ENCODE results near the gene RHOA. TPM values are rescaled to one million over a fixed set of nuclear protein-coding genes. Genes with fewer than 3 reads are reported as not detected.
"Not testable (repeated sequence)": the region's sequence is repeated elsewhere in the genome, so short reads cannot be mapped to it uniquely, and the experiment has no call there.

RHOA gene
- total RNA-seq, 6 experiments from 2014 or later = 142 to 251 (median 171) TPM

DNA sequence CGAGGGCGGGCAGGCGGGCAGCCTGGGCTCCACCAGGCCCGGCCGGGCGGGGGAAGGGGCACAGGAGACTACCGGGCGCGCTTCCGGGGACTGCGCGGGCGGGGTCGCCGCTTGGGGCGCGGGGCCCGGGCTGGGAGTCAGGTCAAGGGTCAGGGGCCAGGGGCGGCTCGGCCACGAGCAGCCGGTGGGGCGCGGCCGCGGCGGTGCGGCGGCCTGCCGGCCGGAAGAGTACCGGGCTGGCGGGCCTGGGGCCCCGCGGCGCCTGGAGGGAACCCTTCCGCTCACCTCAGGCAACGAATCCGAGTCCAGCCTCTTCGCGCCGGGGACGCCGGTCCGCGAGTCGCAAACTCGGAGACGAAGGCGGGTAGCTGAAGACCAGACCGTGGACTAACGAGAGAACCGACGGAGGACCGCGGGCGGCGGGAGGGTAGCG is 225 bp downstream of the RHOA start:
- 0% methylated on average over 13 of the region's 59 CpGs for WGBS (ENCODE audit: insufficient coverage, low coverage, low lambda C conversion rate, missing lambda C conversion rate)
- peaks cover 0 to 42% (median 7%) of the 10 kb centered on the region in 4 donors for H3K4me1 ChIP-seq

DNA sequence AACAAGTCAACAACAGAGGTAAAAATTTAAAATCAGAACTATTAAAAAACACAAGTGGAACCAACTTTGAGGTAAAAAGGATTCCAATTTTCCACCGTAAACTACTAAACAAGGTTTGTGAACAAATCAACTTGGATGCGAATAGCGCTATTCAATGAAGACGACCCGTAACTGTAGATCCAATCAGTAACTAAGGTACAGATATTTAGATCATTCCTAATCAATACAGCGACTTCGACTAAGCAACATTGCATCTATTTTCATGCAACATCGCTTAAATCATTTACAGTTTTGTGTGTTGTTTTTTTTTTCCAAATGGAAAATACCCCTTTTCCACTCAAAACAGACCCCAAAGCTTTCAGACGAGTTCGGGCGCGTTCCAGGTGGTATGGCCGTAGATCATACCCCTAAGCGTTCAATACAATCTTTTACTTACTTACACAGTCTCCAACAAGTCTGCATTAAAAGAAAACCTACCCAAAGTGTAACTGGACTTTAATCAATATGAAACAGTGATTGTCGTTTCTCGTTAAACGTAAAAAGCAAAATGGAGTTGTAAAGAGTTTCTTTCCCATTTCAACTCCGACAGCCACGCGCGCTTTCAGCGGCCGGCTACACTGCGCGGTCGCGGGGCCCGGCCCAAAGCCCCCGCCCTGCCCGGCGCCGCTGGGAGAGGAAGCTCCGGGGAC is 786 bp downstream of the RHOA start:
- peaks cover 0 to 46% (median 7%) of the 10 kb centered on the region in 4 donors for H3K4me1 ChIP-seq
- WGBS (ENCODE audit: insufficient coverage, low coverage, low lambda C conversion rate, missing lambda C conversion rate) = under 1% methylated on average over 32 of the region's 33 CpGs
- ATAC-seq (no peak), DNase-seq (no peak)
- intact Hi-C loops (cut with DNase I) = no loop called here
- peak overlapping the region; percentile 83 to 96 (median 95) for H3K27ac ChIP-seq
- H3K27me3 ChIP-seq = no peaks in the 10 kb centered on the region
- peak overlapping the region; percentile 77 to 90 (median 86) for H3K4me3 ChIP-seq
- H3K36me3 ChIP-seq = peaks cover 0 to 10% (median 0%) of the 10 kb centered on the region in 4 donors
- H3K9me3 ChIP-seq = no peaks in the 10 kb centered on the region
- TF ChIP-seq POLR2A (IDR thresholded peaks at IDR 0.05) = no peak
- TF ChIP-seq, protein P1, sequence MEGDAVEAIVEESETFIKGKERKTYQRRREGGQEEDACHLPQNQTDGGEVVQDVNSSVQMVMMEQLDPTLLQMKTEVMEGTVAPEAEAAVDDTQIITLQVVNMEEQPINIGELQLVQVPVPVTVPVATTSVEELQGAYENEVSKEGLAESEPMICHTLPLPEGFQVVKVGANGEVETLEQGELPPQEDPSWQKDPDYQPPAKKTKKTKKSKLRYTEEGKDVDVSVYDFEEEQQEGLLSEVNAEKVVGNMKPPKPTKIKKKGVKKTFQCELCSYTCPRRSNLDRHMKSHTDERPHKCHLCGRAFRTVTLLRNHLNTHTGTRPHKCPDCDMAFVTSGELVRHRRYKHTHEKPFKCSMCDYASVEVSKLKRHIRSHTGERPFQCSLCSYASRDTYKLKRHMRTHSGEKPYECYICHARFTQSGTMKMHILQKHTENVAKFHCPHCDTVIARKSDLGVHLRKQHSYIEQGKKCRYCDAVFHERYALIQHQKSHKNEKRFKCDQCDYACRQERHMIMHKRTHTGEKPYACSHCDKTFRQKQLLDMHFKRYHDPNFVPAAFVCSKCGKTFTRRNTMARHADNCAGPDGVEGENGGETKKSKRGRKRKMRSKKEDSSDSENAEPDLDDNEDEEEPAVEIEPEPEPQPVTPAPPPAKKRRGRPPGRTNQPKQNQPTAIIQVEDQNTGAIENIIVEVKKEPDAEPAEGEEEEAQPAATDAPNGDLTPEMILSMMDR (IDR thresholded peaks at IDR 0.05) = no peak

More for the DNA sequence above, 225 bp downstream of the RHOA start:
- peak overlapping the region; percentile 83 to 96 (median 95) for H3K27ac ChIP-seq
- H3K4me3 ChIP-seq = peak overlapping the region; percentile 77 to 90 (median 86)
- H3K9me3 ChIP-seq = no peaks in the 10 kb centered on the region
- ATAC-seq (peak; percentile 10 to 36 (median 31)), DNase-seq (peak; percentile 72 to 79 (median 76))
- intact Hi-C loops (cut with DNase I) = no loop called here
- TF ChIP-seq, protein P1 (IDR thresholded peaks at IDR 0.05) = peak in 1 of 4 donors; percentile 18
- no peak for TF ChIP-seq POLR2A (IDR thresholded peaks at IDR 0.05)
- H3K36me3 ChIP-seq = peaks cover 0 to 10% (median 0%) of the 10 kb centered on the region in 4 donors
- no peaks in the 10 kb centered on the region for H3K27me3 ChIP-seq

DNA sequence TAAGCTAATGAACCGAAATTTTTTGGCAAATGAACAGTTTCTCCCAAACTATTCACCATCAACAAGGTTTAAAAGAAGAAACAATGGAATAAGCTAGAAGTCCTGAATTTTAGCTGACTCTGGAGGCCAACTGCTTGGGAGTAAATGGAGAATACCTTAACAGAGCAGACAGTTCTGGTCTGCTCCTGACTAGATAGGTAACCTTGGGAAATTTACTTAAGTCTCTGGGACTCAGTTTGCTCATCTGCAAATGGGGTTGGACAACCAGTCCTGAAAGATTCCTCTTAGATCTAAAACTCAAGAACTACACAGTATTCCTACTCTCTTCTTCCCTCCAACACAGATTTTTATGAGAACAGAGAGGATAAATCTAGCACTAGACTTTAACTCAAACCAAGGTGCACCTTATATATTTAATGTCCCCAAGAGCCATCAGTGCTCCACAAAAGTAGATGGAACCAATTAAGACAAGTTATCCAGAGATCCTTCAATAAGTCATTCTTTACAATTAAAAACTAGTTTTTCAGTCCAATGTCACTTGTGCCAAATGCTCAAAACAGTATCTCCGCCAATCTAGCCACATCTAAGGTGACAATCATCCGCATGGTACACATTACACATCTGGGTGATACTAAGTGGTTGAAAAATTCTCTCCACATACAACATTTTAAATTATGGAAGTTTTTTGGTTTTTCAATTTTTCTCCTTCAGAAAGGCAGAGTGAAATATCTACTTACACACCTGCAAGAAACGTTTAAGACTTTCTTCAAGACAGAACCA is 1.5 kb downstream of the RHOA start:
- no peak for DNase-seq
- Histone ChIP-seq H3K27me3 (no peaks in the 10 kb centered on the region), H3K4me1 (peaks cover 0 to 46% (median 7%) of the 10 kb centered on the region in 4 donors), H3K36me3 (peaks cover 0 to 7% (median 0%) of the 10 kb centered on the region in 4 donors), H3K9me3 (no peaks in the 10 kb centered on the region), H3K27ac (peak overlapping the region in 1 of 3 donors; percentile 95), H3K4me3 (peak overlapping the region; percentile 77 to 90 (median 86))
- WGBS (ENCODE audit: insufficient coverage, low coverage, low lambda C conversion rate, missing lambda C conversion rate) = 19% methylated on average over 4 of the region's 4 CpGs
- ATAC-seq = no peak
- TF ChIP-seq POLR2A (IDR thresholded peaks at IDR 0.05) = no peak
- TF ChIP-seq, protein P1 (IDR thresholded peaks at IDR 0.05) = no peak
- intact Hi-C loops (cut with DNase I) = no loop called here

DNA sequence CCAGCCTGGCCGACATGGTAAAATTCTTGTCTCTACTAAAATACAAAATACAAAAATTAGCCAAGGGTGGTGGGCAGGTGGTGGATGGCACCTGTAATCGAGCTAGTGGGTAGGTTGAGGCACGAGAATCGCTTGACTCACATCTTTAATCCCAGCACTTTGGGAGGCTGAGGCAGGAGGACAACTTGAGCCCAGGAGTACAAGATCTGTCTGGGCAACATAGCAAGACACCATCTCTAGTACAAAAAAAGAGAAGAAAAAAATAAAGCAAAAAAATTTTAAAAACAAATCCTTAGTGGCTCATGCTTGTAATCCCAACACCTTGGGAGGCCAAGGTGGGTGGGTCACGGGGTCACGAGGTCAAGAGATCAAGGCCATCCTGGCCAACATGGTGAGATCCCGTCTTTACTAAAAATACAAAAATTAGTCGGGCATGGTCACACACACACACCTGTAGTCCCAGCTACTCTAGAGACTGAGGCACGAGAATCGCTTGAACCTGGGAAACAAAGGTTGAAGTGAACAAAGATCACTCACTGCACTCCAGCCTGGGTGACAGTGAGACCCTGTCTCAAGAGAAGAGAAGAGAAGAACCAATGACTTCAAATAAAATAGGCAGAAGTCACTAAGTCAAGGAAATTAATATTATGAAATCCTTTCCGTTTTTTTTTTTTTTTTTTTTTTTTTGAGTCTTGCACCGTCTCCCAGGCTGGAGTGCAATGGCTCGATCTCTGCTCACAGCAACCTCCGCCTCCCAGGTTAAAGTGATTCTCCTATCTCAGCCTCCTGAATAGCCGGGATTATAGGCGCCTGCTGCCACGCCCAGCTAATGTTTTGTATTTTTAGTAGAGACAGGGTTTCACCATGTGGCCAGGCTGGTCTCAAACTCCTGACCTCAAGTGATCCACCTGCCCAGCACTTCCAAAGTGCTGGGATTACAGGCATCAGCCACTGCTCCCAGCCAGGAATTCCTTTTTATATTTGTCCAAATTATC is 4.9 kb downstream of the RHOA start:
- Histone ChIP-seq H3K36me3 (no peaks in the 10 kb centered on the region), H3K27ac (no peak overlapping the region), H3K9me3 (no peaks in the 10 kb centered on the region), H3K4me3 (no peak overlapping the region), H3K4me1 (peaks cover 0 to 37% (median 7%) of the 10 kb centered on the region in 4 donors), H3K27me3 (no peaks in the 10 kb centered on the region)
- peak in 1 of 3 donors; percentile 22 for DNase-seq
- intact Hi-C loops (cut with DNase I) = no loop called here
- ATAC-seq = no peak
- 52% methylated on average over 16 of the region's 17 CpGs for WGBS (ENCODE audit: insufficient coverage, low coverage, low lambda C conversion rate, missing lambda C conversion rate)
- TF ChIP-seq, protein P1 (IDR thresholded peaks at IDR 0.05) = no peak
- no peak for TF ChIP-seq POLR2A (IDR thresholded peaks at IDR 0.05)

DNA sequence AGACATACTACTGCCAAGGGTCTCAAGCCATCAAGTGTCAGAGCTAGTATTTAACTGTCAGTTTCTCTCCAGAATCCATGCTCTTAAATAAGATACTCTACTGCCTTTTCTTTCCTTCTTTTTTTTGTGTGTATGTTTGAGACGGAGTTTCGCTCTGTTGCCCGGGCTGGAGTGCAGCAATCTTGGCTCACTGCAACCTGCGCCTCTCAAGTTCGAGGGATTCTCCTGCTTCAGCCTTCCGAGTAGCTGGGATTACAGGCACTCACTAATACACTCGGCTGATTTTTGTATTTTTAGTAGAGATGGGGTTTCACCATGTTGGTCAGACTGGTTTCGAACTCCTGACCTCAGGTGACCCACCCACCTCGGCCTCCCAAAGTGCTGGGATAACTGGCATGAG is 6.2 kb downstream of the RHOA start:
- peak in 1 of 3 donors; percentile 5 for DNase-seq
- H3K4me3 ChIP-seq; ATAC-seq; H3K27ac ChIP-seq; H3K9me3 ChIP-seq; intact Hi-C loops (cut with DNase I); H3K27me3 ChIP-seq; H3K36me3 ChIP-seq: not testable (repeated sequence)
- WGBS (ENCODE audit: insufficient coverage, low coverage, low lambda C conversion rate, missing lambda C conversion rate) = 52% methylated on average over 7 of the region's 9 CpGs
- peaks cover 0 to 35% (median 7%) of the 10 kb centered on the region in 4 donors for H3K4me1 ChIP-seq

Measured in right lobe of liver (tissue), 6 donors.